Adrenal gland (tissue), 12 donors: ENCODE measurements around the gene SNTA1. TPM values are rescaled to one million over a fixed set of nuclear protein-coding genes. Genes with fewer than 3 reads are reported as not detected.

Experiments used
- DNase-seq, 7 donors: peaks; one replicate each; pipeline ENCODE4 v3.0.0-alpha.2; 2019 to 2020
- H3K27ac ChIP-seq, 5 donors: fragments of 200-600 bp; sonication (generic) in 4 of 5; 1 replicate in 3 of 5; 2 replicates in 2 of 5; pipeline versions ENCODE4 v1.5.1 to v1.8.0; 2016 to 2020; ENCODE audit warnings: mild to moderate bottlenecking in 1 of 5
- H3K27me3 ChIP-seq: fragments of 200-600 bp; 2 replicates; pipeline ENCODE4 v1.8.0; 2021
- H3K36me3 ChIP-seq, 2 donors: fragments of 200-600 bp; replicated peaks in 1 of 2; 1 replicate in 1 of 2; 2 replicates in 1 of 2; pipeline versions ENCODE4 v1.5.1 to v1.8.0; 2018 to 2022
- H3K4me1 ChIP-seq, 2 donors: fragments of 200-600 bp; replicated peaks in 1 of 2; 1 replicate in 1 of 2; 2 replicates in 1 of 2; pipeline versions ENCODE4 v1.5.1 to v1.8.0; 2018 to 2021
- H3K4me3 ChIP-seq, 4 donors: fragments of 200-600 bp; sonication (generic) in 3 of 4; one replicate each; pipeline ENCODE4 v1.5.1; 2016 to 2018
- H3K9me3 ChIP-seq, 3 donors: fragments of 200-600 bp; sonication (generic) in 1 of 3; replicated peaks in 1 of 3; 1 replicate in 2 of 3; 2 replicates in 1 of 3; pipeline versions ENCODE4 v1.5.1 to v1.8.0; 2016 to 2021
- POLR2A ChIP-seq, 2 donors: fragments of 450-650 bp; IDR thresholded peaks; one replicate each; pipeline ENCODE4 v1.6.1; 2017; ENCODE audit warnings: antibody characterized with exemption in 2 of 2, mild to moderate bottlenecking in 2 of 2, moderate library complexity in 1 of 2
- WGBS, 4 donors: extraction: QIAGEN DNeasy Blood & Tissue Kit in 2 of 4; methylation state at CpG; one replicate each; pipeline versions ENCODE4 v1.1.5 to v1.1.7; 2013 to 2017; 5-methylcytosine and 5-hydroxymethylcytosine counted together
- intact Hi-C, 2 donors: fragments of 100-400 bp; cut with DNase I; formaldehyde crosslinking; loops; one replicate each; pipeline versions ENCODE4 v1.14.1 to v1.15.0; 2022 to 2023
- polyA plus RNA-seq, 3 donors: library from polyadenylated mRNA; stranded (reverse); fragments of 200-250 nt in 2 of 3; fragments of 350-450 nt in 1 of 3; fragmentation: Illumina TruSeq in 1 of 3; extraction: RNeasy Lipid Tissue Mini Kit (QIAGEN cat#74804) in 1 of 3; gene quantifications; one replicate each; pipeline ENCODE4 v1.2.3, GENCODE V29; 2013 to 2014
- total RNA-seq, 9 donors: library from RNA; depleted of rRNA in 4 of 9; stranded (reverse); fragments of >200 nt in 4 of 9; fragments of 120-200 nt in 1 of 9; fragmentation: NEBNext Ultra II Directional in 1 of 9; extraction: Animal tissue kit (Norgen Biotek cat#: 25700) in 1 of 9; gene quantifications; one replicate each; pipeline versions ENCODE4 v1.1.0 to v1.2.4, GENCODE V29; 2013 to 2023
- TF ChIP-seq, protein P1 (sequence below), 6 experiments: fragments of 450-650 bp in 4 of 6; fragments of 200-600 bp in 2 of 6; sonication (generic) in 1 of 6; IDR thresholded peaks; 1 replicate in 5 of 6; 2 replicates in 1 of 6; pipeline versions ENCODE4 v1.5.1 to v1.8.0; 2016 to 2021; ENCODE audit warnings: antibody characterized with exemption in 6 of 6, mild to moderate bottlenecking in 2 of 6, moderate library complexity in 1 of 6
- donor health status: healthy with polysubstance abuse.
- donor health status: Bipolar disorder and iron deficiency.
- donor health status: DM: yes; HTN: yes; CAD: no.
- donor health status: DM: no; HTN: no; CAD: no.
- donor health status: DM: no; HTN: no; CAD: no.
- donor health status: DM: yes; HTN: yes; CAD: no.

The SNTA1 gene
- total and polyA plus RNA-seq, 12 donors, result 4.3 to 73.2 (median 29.5) TPM

DNA sequence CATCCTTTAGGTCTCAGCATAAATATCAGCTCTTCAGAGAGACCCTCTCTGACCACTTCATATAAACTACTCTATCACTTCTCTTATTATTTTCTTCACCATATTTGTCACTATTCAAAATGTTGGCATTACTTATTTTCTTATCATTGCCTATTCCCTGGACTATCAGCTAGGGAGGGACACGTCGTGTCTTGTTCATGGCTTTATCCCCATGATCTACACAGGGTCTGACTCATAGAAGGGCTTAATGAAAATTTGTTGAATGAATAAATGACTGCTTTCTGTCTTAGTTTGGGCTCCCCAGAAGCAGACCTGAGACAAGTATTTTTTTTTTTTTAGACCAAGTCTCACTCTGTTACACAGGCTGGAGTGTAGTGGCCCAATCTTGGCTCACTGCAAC, 39.3 kb downstream of the SNTA1 start:
- Histone ChIP-seq H3K36me3 (peaks cover 0 to 8% of the 10 kb centered on the region in 2 donors), H3K9me3 (no peaks in the 10 kb centered on the region), H3K27me3 (no peaks in the 10 kb centered on the region), H3K4me1 (peaks cover 9 to 23% of the 10 kb centered on the region in 2 donors), H3K27ac (no peak overlapping the region), H3K4me3 (no peak overlapping the region)
- TF ChIP-seq, protein P1, sequence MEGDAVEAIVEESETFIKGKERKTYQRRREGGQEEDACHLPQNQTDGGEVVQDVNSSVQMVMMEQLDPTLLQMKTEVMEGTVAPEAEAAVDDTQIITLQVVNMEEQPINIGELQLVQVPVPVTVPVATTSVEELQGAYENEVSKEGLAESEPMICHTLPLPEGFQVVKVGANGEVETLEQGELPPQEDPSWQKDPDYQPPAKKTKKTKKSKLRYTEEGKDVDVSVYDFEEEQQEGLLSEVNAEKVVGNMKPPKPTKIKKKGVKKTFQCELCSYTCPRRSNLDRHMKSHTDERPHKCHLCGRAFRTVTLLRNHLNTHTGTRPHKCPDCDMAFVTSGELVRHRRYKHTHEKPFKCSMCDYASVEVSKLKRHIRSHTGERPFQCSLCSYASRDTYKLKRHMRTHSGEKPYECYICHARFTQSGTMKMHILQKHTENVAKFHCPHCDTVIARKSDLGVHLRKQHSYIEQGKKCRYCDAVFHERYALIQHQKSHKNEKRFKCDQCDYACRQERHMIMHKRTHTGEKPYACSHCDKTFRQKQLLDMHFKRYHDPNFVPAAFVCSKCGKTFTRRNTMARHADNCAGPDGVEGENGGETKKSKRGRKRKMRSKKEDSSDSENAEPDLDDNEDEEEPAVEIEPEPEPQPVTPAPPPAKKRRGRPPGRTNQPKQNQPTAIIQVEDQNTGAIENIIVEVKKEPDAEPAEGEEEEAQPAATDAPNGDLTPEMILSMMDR (IDR thresholded peaks at IDR 0.05), result no peak
- no peak for TF ChIP-seq POLR2A (IDR thresholded peaks at IDR 0.05)
- 75 to 84% (median 78%) methylated on average over 2 of the region's 2 CpGs for WGBS, 4 donors
- no peak for DNase-seq
- intact Hi-C loops, result no loop called here

DNA sequence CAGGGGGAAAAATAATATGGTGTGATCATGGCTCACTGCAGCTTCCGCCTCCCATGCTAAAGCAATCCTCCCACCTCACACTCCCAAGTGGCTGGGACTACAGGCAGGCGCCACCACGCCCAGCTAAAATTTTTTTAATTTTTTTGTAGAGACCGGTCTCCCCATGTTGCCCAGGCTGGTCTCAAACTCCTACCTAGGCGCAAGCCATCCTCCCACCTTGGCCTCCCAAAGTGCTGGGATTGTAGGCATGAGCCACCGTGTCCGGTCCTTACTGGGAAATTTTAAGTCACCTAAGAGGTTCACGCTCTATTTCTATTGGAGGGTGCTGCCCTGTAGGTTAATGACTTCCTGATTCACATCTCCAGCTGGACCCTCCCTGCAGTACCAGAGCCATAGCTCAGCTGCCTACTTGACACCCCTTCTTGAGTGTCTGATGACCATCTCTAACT, 41.6 kb downstream of the SNTA1 start:
- intact Hi-C loops, result no loop called here
- no peak for TF ChIP-seq POLR2A (IDR thresholded peaks at IDR 0.05)
- TF ChIP-seq, protein P1 (IDR thresholded peaks at IDR 0.05), result no peak
- Histone ChIP-seq H3K9me3 (no peaks in the 10 kb centered on the region), H3K36me3 (no peaks in the 10 kb centered on the region), H3K4me3 (peak overlapping the region in 2 of 4 donors; percentile 69 to 100), H3K27me3 (no peaks in the 10 kb centered on the region), H3K4me1 (peaks cover 9 to 27% of the 10 kb centered on the region in 2 donors), H3K27ac (no peak overlapping the region)
- peak in 1 of 7 donors; percentile 13 for DNase-seq
- 45 to 59% (median 50%) methylated on average over 8 of the region's 8 CpGs for WGBS, 4 donors

DNA sequence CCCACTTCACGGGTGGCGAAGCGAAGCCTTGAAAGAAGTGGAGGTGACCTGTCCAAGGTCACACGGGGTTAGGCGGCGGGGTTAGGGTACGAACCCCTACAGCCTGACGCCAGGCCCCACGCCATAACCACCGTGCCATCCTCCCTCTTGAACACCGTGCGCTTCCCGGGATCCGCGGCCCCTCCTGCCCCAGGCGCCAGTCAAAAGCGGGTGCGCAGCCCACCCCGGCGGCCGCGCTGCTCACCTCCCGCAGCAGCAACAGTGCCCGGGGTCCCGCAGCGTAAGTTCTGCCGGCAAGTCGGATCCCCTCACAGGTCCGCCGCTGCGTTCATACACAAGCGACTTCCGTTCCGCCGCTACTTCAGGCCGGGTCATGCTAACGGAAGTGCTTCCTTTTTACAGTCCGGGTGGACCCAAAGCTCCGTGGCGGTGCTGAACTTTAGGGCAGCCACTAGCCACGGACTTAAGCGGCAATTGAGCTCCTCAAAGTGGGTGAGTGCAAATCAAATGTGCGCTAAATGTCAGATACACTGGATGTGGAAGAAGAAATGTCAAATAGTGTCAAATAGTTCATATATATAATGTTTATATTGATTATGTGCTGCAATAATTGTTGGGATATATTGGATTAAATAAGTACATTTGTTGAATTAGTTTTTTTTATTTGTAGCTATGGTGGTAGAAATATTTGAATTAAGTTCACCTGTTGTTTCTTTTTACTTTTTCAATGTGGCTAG, 42.2 kb downstream of the SNTA1 start, which contains the start of gene CDK5RAP1:
CDK5RAP1 (minus strand) TSS at position 336 of the 737 bp plus-strand sequence. CDS start 4,455 bp downstream, outside the sequence.
- Histone ChIP-seq H3K4me1 (peaks cover 9 to 27% of the 10 kb centered on the region in 2 donors), H3K27me3 (no peaks in the 10 kb centered on the region), H3K9me3 (no peaks in the 10 kb centered on the region), H3K4me3 (peak within 1 kb of the TSS; percentile 69 to 100 (median 74)), H3K36me3 (peaks cover 0 to 4% of the 10 kb centered on the region in 2 donors), H3K27ac (peak within 1 kb of the TSS in 3 of 5 donors; percentile 29 to 85 (median 61))
- intact Hi-C loops, result no loop called here
- TF ChIP-seq, protein P1 (IDR thresholded peaks at IDR 0.05), result no peak
- peak in 1 of 2 donors; percentile 40 for TF ChIP-seq POLR2A (IDR thresholded peaks at IDR 0.05)
- 0% methylated on average over 18 to 43 of the region's 43 CpGs for WGBS, 4 donors
- DNase-seq, result peak; percentile 81 to 94 (median 87)

DNA sequence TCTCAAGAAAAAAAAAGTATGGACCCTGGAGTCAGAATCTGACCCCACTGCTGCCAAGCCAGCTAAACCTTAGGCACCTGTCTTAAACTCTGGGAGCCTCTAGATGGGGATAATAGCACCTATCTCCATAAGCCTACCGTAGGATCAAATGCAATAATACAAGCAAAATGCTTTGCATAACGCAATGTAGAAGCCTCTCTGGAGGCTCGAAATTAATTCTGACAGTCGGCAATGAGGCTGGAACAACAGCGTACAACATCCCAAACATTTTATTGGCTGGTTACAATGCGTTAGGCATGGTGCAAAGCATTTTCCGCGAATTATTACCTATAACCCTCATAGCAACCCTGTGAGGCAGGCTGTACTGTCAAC, 42.8 kb downstream of the SNTA1 start:
- Histone ChIP-seq H3K27me3 (no peaks in the 10 kb centered on the region), H3K27ac (peak overlapping the region in 2 of 5 donors; percentile 61 to 85), H3K36me3 (peaks cover 0 to 4% of the 10 kb centered on the region in 2 donors), H3K4me3 (peak overlapping the region; percentile 69 to 100 (median 74)), H3K4me1 (peaks cover 9 to 27% of the 10 kb centered on the region in 2 donors), H3K9me3 (no peaks in the 10 kb centered on the region)
- intact Hi-C loops, result no loop called here
- WGBS, 4 donors, result 0 to 1% (median 0%) methylated on average over 6 to 8 of the region's 8 CpGs
- no peak for DNase-seq
- TF ChIP-seq POLR2A (IDR thresholded peaks at IDR 0.05), result no peak
- TF ChIP-seq, protein P1 (IDR thresholded peaks at IDR 0.05), result no peak
